Suprapubic skin (tissue), 4 donors: ENCODE data around the gene KIF3C. TPM values are rescaled to one million over a fixed set of nuclear protein-coding genes. Genes with fewer than 3 reads are reported as not detected.
"Not testable (repeated sequence)": the region's sequence is repeated elsewhere in the genome, so short reads cannot be mapped to it uniquely, and the experiment has no call there.

Experiments used
- DNase-seq, 2 donors: peaks; one replicate each; pipeline ENCODE4 v3.0.0-alpha.2; 2019; ENCODE audit warnings: low spot score in 2 of 2
- H3K27ac ChIP-seq: fragments of 200-600 bp; sonication (generic); one replicate; pipeline ENCODE4 v1.5.1; 2019
- H3K27me3 ChIP-seq: fragments of 200-600 bp; sonication (generic); one replicate; pipeline ENCODE4 v1.5.1; 2019
- H3K36me3 ChIP-seq: fragments of 200-600 bp; sonication (generic); one replicate; pipeline ENCODE4 v1.5.1; 2019
- H3K4me1 ChIP-seq: fragments of 200-600 bp; sonication (generic); one replicate; pipeline ENCODE4 v1.5.1; 2019
- H3K4me3 ChIP-seq: fragments of 200-600 bp; sonication (generic); one replicate; pipeline ENCODE4 v1.5.1; 2019; ENCODE audit warnings: mild to moderate bottlenecking
- H3K9me3 ChIP-seq: fragments of 200-600 bp; sonication (generic); one replicate; pipeline ENCODE4 v1.5.1; 2019
- EP300 ChIP-seq: sonication (generic); formaldehyde crosslinking; IDR thresholded peaks from one replicate; pipeline ENCODE4 v1.6.1; 2017; ENCODE audit warnings: antibody characterized with exemption
- POLR2A ChIP-seq, 2 donors: fragments of 450-650 bp; IDR thresholded peaks; one replicate each; pipeline ENCODE4 v1.6.1; 2017; ENCODE audit warnings: antibody characterized with exemption in 2 of 2, mild to moderate bottlenecking in 2 of 2, moderate library complexity in 2 of 2
- POLR2AphosphoS5 ChIP-seq, 3 donors: sonication (generic); formaldehyde crosslinking; IDR thresholded peaks; one replicate each; pipeline ENCODE4 v1.6.1; 2017; ENCODE audit warnings: antibody characterized with exemption in 3 of 3
- WGBS: methylation state at CpG from one replicate; pipeline ENCODE4 v1.1.5; 2018; 5-methylcytosine and 5-hydroxymethylcytosine counted together
- total RNA-seq, 4 donors: library from RNA; depleted of rRNA; stranded (reverse); fragments of >200 nt; gene quantifications; one replicate each; pipeline ENCODE4 v1.1.0, GENCODE V29; 2016
- TF ChIP-seq, protein P1 (sequence below), 2 donors: fragments of 200-600 bp in 1 of 2; fragments of 450-650 bp in 1 of 2; sonication (generic) in 1 of 2; IDR thresholded peaks; one replicate each; pipeline ENCODE4 v1.5.1; 2016 to 2019; ENCODE audit warnings: antibody characterized with exemption in 2 of 2, mild to moderate bottlenecking in 1 of 2, moderate library complexity in 1 of 2

KIF3C gene
- total RNA-seq, 4 donors from 2014 or later = 3.2 to 5.8 (median 4.7) TPM

DNA sequence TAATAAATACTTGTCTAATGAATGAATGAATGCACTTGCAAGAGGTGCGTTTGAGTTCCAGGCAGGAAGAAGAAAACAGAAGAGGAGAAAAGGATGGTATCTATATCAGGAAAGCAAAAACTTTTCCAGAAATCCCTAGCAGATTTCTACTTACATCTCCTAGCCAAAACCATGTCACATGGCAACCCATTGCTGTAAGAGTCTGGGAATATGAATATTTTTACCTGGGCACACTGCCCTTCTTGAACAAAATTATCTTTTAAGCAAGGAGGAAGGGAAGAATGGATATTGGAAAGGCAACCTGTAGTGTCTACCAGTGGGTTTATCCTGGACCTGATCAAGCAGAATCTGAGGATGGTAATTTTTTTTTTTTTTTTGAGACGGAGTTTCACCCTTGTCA lies 59.8 kb downstream of the KIF3C start:
- H3K27ac ChIP-seq = no peak overlapping the region
- H3K4me3 ChIP-seq = no peak overlapping the region
- TF ChIP-seq POLR2AphosphoS5 (IDR thresholded peaks at IDR 0.05) = no peak
- no peak for DNase-seq
- H3K9me3 ChIP-seq = no peaks in the 10 kb centered on the region
- H3K27me3 ChIP-seq = no peaks in the 10 kb centered on the region
- 77% methylated on average over 2 of the region's 2 CpGs for WGBS
- H3K36me3 ChIP-seq = peaks cover 3% of the 10 kb centered on the region
- no peaks in the 10 kb centered on the region for H3K4me1 ChIP-seq

DNA sequence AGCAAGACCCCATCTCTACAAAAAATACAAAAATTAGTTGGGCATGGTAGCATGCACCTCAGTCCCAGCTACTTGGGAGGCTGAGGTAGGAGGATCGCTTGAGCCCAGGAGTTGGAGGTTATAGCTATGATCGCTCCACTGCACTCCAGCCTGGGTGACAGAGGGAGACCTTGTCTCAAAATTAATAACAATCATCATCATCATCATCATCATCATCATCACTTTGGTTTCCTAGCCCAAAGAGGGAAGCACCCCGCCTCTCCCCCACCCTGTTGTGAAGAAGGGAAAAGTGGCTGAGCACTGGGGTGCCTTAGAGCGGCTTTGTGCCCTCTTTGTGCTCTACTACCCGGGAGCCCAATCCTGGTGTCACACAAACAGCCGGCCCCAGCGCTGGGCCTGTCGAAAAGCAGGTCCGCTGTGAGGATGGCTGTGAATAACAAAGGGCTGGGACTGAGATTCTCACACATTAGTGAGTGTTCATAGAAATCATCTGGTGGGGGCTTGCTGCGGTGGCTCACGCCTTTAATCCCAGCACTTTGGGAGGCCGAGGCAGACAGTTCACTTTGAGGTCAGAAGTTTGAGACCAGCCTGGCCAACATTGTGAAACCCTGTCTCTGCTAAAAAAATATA lies 61.4 kb downstream of the KIF3C start:
- H3K36me3 ChIP-seq = no peaks in the 10 kb centered on the region
- H3K27ac ChIP-seq = no peak overlapping the region
- 91% methylated on average over 12 of the region's 12 CpGs for WGBS
- H3K9me3 ChIP-seq = no peaks in the 10 kb centered on the region
- DNase-seq = no peak
- no peak overlapping the region for H3K4me3 ChIP-seq
- no peaks in the 10 kb centered on the region for H3K4me1 ChIP-seq
- H3K27me3 ChIP-seq = no peaks in the 10 kb centered on the region
- no peak for TF ChIP-seq EP300
- TF ChIP-seq POLR2AphosphoS5 (IDR thresholded peaks at IDR 0.05) = no peak
- TF ChIP-seq POLR2A (IDR thresholded peaks at IDR 0.05) = no peak
- TF ChIP-seq, protein P1, sequence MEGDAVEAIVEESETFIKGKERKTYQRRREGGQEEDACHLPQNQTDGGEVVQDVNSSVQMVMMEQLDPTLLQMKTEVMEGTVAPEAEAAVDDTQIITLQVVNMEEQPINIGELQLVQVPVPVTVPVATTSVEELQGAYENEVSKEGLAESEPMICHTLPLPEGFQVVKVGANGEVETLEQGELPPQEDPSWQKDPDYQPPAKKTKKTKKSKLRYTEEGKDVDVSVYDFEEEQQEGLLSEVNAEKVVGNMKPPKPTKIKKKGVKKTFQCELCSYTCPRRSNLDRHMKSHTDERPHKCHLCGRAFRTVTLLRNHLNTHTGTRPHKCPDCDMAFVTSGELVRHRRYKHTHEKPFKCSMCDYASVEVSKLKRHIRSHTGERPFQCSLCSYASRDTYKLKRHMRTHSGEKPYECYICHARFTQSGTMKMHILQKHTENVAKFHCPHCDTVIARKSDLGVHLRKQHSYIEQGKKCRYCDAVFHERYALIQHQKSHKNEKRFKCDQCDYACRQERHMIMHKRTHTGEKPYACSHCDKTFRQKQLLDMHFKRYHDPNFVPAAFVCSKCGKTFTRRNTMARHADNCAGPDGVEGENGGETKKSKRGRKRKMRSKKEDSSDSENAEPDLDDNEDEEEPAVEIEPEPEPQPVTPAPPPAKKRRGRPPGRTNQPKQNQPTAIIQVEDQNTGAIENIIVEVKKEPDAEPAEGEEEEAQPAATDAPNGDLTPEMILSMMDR (IDR thresholded peaks at IDR 0.05) = no peak

- WGBS = 62% methylated on average over 5 of the region's 5 CpGs
- no peak for DNase-seq
- Histone ChIP-seq H3K4me3 (no peak overlapping the region), H3K4me1 (no peaks in the 10 kb centered on the region), H3K9me3 (no peaks in the 10 kb centered on the region), H3K36me3 (no peaks in the 10 kb centered on the region), H3K27me3 (no peaks in the 10 kb centered on the region), H3K27ac (no peak overlapping the region)
- TF ChIP-seq POLR2AphosphoS5 (IDR thresholded peaks at IDR 0.05) = no peak
- TF ChIP-seq POLR2A (IDR thresholded peaks at IDR 0.05) = no peak
- no peak for TF ChIP-seq EP300
- TF ChIP-seq, protein P1 (IDR thresholded peaks at IDR 0.05) = no peak
Measured at GRCh38 chr2:25920336-25920735, 62.0 kb downstream of the KIF3C start.

GRCh38 chr2:25917832-25918231 lies 64.5 kb downstream of the KIF3C start:
- Histone ChIP-seq H3K4me1 (no peaks in the 10 kb centered on the region), H3K27me3 (no peaks in the 10 kb centered on the region), H3K9me3 (no peaks in the 10 kb centered on the region), H3K4me3 (no peak overlapping the region), H3K36me3 (no peaks in the 10 kb centered on the region), H3K27ac (no peak overlapping the region)
- DNase-seq = no peak
- no peak for TF ChIP-seq EP300
- TF ChIP-seq, protein P1 (IDR thresholded peaks at IDR 0.05) = no peak
- WGBS = 91% methylated on average over 3 of the region's 3 CpGs

GRCh38 chr2:25917411-25917810 lies 64.9 kb downstream of the KIF3C start:
- H3K4me3 ChIP-seq, H3K27ac ChIP-seq, DNase-seq, H3K4me1 ChIP-seq, H3K9me3 ChIP-seq, H3K27me3 ChIP-seq, H3K36me3 ChIP-seq: not testable (repeated sequence)
- 79% methylated on average over 7 of the region's 7 CpGs for WGBS

- not testable (repeated sequence) for H3K27ac ChIP-seq, H3K4me1 ChIP-seq, DNase-seq, H3K36me3 ChIP-seq, H3K4me3 ChIP-seq, H3K27me3 ChIP-seq, H3K9me3 ChIP-seq
- 66% methylated on average over 15 of the region's 16 CpGs for WGBS
Measured at GRCh38 chr2:25915944-25916772, 66.1 kb downstream of the KIF3C start.

DNA sequence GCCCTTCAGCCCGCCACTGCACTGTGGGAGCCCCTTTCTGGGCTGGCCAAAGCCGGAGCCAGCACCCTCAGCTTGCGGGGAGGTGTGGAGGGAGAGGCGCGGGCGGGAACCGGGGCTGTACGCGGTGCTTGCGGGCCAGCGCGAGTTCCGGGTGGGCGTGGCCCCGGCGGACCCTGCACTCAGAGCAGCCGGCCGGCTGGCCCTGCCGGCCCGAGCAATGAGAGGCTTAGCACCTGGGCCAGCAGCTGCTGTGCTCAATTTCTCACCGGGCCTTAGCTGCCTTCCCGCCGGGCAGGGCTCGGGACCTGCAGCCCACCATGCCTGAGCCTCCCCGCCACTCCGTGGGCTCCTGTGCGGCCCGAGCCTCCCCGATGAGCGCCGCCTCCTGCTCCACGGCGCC lies 66.9 kb downstream of the KIF3C start:
- H3K27me3 ChIP-seq, H3K4me1 ChIP-seq, H3K27ac ChIP-seq, H3K36me3 ChIP-seq, H3K4me3 ChIP-seq, DNase-seq, H3K9me3 ChIP-seq: not testable (repeated sequence)
- WGBS = 92% methylated on average over 8 of the region's 33 CpGs

DNA sequence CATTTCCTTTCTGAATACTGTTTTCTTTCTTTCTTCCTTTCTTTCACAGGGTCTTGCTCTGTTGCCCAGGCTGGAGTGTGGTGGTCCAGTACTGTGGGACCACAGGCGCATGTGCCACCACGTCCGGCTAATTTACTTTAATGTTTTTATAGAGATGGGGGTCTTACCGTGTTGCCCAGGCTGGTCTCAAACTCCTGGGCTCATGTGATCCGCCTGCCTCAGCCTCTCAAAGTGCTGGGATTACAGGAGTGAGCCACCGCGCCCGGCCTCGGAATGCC lies 68.7 kb downstream of the KIF3C start:
- not testable (repeated sequence) for H3K27ac ChIP-seq, H3K4me1 ChIP-seq, H3K36me3 ChIP-seq, H3K27me3 ChIP-seq, DNase-seq, H3K4me3 ChIP-seq, H3K9me3 ChIP-seq
- 89% methylated on average over 9 of the region's 9 CpGs for WGBS
